Right ventricle myocardium inferior (tissue), 1 donor: ENCODE results near the gene CP. TPM values are rescaled to one million over a fixed set of nuclear protein-coding genes. Genes with fewer than 3 reads are reported as not detected.
A peak's percentile ranks its signal among the peaks of the same experiment; 100 is the strongest.
"Not testable (repeated sequence)": the region's sequence is repeated elsewhere in the genome, so short reads cannot be mapped to it uniquely, and the experiment has no call there.

Experiments
- ATAC-seq: fragments of 200-7000 bp; cut with Tn5 transposase; one replicate; pipeline ENCODE4 v1.9.1; 2020; ENCODE audit warnings: mild to moderate bottlenecking, moderate library complexity
- DNase-seq: peaks from one replicate; pipeline ENCODE4 v3.0.0; 2021; ENCODE audit errors: missing footprints
- intact Hi-C: fragments of 100-400 bp; cut with DNase I; formaldehyde crosslinking; loops from one replicate; pipeline ENCODE4 v1.11.0; 2022
- total RNA-seq: library from RNA; stranded (reverse); fragmentation: NEBNext Ultra II Directional; extraction: Animal tissue kit (Norgen Biotek cat#: 25700); gene quantifications from one replicate; pipeline ENCODE4 v1.2.1, GENCODE V29; 2021
- donor health status: DM: no; HTN: yes; CAD: no; lungs with severe emphysema.

CP gene
- total RNA-seq, 1 donor from 2014 or later, result 3.4 TPM

DNA sequence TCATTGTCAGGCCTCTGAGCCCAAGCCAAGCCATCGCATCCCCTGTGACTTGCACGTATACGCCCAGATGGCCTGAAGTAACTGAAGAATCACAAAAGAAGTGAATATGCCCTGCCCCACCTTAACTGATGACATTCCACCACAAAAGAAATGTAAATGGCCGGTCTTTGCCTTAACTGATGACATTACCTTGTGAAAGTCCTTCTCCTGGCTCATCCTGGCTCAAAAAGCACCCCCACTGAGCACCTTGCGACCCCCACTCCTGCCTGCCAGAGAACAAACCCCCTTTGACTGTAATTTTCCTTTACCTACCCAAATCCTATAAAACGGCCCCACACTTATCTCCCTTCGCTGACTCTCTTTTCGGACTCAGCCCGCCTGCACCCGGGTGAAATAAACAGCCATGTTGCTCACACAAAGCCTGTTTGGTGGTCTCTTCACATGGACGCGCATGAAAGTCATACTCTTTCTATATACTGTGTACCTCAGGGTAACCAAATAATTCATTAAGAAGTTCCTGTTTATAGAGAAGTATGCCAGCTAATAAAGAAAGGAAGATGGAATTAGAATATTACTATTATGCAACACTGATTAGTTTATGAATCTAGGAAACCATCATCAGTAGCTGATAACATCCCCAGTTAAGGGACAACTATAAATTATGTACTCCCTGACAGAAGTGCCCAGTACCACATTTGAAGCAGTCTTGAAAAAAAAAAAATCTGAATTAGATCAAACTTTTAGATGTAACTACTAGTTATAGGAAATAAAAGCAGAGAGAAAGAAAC is 24.6 kb downstream of the CP start:
- intact Hi-C loops, ATAC-seq, DNase-seq: not testable (repeated sequence)

DNA sequence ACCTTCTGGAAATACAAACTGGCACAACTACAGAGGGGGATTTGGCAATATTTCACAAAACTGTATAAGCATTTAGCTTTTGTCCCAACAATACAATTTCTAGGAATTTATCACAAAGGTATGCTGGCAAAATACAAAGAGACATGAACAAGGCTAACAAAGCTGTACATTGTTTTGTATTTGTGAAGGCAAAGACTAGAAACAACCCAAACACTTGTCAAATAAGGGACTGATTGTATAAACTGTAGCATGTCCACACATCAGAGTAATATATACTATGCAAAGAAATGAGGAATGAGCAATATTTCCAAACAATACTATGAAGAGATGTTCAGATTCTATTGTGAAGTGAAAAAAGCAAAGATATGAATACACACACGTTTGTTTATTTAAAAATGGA is 26.4 kb downstream of the CP start:
- ATAC-seq, result no peak
- no peak for DNase-seq
- intact Hi-C loops, result no loop called here

DNA sequence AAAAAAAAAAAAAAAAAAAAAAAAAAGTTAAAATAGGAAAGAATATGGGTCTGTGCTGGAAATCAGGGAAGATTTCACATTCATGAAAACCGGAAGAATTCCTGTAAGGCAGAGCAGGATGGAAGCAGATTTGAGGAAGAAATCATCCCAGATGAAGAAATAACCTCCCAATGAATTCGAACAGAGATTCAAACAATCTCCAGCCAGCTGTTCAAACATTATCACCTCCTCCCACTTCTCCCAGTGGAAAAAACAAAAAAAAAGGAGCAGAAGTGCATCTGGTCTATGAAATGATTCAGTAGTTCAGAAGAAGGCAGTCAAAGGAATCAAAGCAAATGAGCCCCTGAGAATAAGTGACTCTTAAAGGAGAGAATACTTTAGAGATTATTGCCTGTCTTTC is 33.1 kb downstream of the CP start:
- ATAC-seq (peak; percentile 46), DNase-seq (no peak)
- intact Hi-C loops, result no loop called here

DNA sequence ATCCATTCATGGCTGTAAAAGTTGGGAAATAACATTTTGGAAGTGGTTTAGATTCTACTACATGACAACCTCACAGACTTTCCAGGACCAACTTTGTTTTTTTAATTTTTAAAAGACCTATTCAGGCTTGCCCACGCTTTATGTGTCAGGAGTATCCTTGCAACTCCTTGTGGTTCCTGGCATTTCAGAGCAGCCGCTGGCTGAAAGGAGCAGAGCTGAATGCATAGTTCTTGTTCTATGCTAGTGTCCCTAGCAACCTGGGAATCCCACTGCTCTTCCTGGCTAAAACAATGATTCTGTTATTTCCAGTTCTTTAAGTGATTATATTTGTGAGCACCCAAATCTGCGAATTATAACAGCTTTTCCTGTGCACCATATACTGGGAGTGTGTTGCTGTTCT is 34.9 kb downstream of the CP start:
- ATAC-seq (no peak), DNase-seq (no peak)
- intact Hi-C loops, result no loop called here

DNA sequence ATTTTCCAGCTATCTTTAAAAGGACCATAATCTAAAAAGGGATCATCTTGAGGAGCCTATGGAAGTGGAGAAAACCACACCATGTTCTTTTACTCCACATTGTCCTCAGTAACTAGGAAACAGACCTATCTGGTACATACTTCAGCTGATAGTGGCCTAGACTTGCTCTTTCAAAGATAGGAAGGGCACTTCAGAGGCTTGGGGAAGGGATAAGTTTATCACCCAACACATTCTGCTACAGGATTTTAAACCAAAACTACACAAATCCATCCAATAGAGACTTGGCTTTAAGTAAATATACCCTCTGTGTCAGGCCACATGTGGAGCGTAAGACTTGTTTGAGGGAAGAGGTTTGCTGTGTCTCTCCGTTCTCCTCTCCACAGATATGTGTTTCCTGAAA is 35.4 kb downstream of the CP start:
- intact Hi-C loops, result no loop called here
- DNase-seq, result no peak
- no peak for ATAC-seq

DNA sequence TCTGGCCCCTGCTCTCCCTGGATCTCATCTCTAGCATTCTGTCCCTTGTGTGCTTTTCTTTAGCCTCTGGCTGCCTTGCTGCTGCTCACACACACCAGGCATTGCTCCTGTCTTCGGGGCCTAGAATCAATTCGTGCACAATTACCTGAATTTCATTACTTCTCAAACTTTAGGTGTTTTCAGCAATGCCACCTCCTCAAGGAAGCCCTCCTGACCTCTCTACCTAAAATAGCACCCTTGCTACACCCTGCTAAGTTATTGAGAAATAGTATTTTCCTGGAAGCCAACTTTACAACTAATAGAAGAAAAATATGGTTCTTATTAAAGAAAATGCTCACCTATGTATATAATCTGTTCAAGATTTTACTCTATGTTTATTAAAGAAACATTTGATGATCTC is 40.4 kb downstream of the CP start:
- ATAC-seq (no peak), DNase-seq (no peak)
- intact Hi-C loops, result no loop called here

DNA sequence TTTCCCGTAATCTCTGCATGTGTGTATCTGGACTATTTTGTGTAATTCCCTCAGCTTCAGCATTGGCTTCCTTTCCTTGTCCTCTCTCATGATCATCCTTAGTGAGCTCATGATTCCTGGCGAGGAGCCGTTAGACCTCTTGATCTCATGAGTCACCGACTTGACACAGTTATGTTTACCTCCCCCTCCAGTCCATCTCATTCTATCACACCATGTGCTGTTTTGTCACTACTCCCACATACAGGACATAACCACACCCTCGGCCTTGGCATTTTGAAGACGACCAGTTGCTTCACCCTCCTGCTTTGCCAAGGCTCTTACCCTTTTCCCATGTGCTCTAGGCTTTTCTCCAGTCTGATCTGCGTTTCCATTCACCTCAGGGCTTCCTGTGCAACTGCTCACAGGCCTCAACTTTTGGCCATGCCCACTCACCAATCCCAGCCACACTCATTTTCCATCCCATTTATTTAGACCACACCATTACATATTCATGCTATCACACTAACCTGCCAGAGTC is 41.5 kb downstream of the CP start:
- DNase-seq (peak; percentile 75), ATAC-seq (peak; percentile 97)
- intact Hi-C loops, result no loop called here

DNA sequence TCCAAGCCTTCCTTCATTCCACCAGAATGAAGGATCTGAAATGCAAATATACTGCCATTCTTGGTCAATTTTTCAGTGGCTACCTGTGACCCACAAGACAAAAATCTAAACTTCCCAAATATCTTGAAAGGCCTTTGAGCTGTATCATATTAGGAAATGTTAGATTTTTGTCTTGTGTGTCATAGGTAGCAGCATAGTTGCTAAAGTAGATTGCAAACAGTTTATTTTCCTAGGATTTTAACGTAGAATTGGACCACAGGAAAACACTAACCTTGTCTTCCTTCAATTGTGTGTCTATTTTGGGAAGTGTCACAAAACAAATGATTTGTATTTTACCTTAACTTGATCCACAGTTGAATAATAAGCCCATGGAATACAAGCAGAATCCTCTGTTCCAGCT is 42.4 kb downstream of the CP start:
- ATAC-seq (no peak), DNase-seq (no peak)
- intact Hi-C loops, result no loop called here

DNA sequence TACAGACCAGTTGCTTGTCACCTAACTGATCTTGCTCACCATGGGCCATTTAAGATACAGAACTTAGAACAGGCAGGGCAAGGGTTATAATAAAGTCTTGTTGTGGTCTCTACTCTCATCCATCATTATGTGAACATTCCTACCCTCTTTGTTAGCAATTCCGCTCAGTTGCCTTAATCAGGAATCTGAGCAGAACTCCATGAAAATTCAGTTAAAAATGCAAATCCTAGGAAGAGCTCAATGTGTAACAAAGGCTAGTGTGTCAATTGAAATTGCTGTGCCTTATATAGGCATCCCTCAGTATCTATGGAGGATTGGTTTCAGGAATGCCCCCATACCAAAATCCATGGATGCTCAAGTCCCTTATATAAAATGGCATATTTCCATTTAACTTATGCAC is 44.5 kb downstream of the CP start:
- DNase-seq, result no peak
- ATAC-seq, result no peak
- intact Hi-C loops, result no loop called here

DNA sequence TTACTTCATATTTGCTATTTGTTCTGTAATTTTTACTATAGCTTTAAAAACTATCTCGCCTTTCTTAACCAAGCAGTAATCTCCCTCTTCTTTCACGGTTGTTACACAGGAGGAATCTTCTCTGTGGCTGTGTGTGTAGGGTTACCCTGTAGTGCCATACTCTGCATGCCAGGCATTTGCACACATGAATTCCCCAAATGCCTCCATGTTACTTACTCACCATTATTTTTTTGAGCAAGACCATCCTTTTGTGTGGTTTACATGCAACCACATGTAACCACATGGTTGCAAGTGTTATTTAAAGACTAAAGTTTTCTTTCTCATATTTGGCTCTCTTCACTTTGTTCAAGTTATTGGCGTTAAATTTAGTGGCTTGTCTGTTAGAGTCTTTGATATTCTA is 46.7 kb downstream of the CP start:
- ATAC-seq, result no peak
- intact Hi-C loops, result no loop called here
- DNase-seq, result no peak

DNA sequence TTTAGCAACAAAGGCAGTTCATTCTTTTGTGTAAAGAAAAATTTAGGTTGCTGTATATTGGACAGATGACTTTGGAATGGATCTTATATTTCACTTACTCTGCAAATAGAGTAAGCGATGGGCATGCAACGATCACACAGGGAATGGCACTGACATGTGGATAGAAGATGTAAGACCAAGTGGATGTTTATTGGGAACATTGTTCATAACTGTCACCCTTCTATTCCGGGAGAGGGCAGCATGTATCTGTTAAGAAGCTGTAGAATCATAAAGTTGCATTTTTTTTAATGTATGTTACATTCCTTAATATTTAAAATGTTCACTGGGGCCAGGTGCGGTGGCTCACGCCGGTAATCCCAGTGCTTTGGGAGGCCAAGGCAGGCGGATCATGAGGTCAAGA is 51.0 kb downstream of the CP start:
- intact Hi-C loops, result no loop called here
- ATAC-seq (no peak), DNase-seq (no peak)

DNA sequence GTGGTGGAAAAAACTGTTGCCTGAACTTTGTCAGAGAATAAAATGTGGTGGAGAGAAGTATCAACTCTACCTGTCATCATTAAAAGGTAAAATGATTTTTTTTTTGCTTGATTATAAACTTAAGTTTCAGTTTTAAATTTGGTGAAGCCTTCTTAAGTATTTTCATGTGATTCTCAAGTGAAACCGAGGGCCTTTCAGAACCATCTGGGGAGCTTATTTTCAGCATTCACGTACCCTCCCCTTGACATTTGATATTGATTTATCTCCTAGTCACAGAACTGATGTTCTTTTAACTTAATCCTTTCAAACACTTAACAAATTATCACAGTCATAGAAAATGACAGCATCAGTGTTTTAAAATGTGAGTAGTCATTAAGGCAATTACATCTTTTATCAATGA is 53.7 kb downstream of the CP start:
- intact Hi-C loops, result no loop called here
- ATAC-seq (no peak), DNase-seq (no peak)

DNA sequence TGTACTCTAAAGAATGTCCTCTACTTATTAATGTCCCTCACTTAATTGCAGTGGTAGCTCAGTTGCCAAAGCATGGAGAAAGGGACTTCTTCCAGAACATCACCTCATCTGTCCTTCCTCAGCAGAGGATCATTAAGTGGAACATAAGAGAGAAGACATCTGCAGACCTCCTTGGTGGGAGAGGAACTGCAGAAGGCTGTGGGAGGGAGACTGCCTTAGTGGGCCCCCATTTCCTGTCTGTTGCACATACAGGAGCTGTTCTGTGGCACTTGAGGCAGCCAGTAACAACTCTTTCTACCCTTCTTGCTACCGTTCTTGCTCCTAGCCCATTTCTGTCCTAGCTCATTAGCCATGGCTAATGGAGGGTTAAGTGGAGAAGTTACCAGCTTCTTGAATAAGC is 58.6 kb downstream of the CP start:
- DNase-seq (no peak), ATAC-seq (no peak)
- intact Hi-C loops, result loop anchor here (5.0 kb wide), 1 partner anchor 36 kb away; the partner anchor contains the start of gene HPS3

DNA sequence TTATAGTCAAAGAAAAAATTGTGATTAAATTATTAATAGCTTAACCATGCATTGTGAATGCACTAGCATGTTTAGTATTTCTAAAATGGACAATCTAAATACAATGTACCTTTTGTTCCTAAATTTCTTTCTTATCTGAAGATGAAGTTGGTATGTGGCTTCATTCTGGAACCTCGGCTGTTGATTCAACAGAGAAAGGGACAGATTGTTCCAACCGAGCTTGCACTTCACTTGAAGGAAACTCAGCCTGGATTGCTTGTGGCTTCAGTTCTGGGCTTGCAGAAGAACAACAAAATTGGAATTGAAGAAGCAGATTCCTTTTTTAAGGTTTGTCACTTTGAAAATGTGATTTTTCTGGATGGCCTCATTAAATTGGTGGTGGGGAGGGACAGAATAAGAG is 59.6 kb downstream of the CP start:
- DNase-seq (no peak), ATAC-seq (no peak)
- intact Hi-C loops, result loop anchor here (5.0 kb wide), 1 partner anchor 35 kb away; the partner anchor contains the start of gene HPS3

DNA sequence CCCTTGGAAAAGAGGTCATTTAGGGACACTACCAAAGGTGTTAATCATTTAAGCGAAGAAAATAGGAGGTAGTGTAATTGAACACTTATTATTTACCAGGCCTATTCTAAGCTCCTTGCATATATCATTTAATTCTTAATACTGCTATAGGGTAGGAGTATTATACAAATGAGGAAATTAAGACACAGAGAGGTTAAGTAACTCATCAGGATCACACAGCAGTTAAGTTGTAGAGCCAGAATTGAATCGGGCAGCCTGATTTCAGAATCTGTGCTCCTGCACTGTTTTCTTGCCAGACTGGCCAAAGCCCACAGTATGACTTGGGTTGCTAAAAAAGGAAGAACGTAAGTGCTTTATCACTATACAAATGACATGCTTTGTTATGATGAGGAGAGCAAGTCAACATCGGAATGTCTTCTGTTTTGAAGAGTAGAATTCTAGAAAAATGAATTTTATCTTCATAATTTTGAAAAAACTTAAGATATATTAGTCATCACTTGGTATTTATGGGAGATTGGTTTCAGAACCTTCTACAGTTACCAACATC is 60.8 kb downstream of the CP start:
- ATAC-seq, result no peak
- intact Hi-C loops, result loop anchor here (5.0 kb wide), 1 partner anchor 34 kb away; the partner anchor contains the start of gene HPS3
- no peak for DNase-seq

DNA sequence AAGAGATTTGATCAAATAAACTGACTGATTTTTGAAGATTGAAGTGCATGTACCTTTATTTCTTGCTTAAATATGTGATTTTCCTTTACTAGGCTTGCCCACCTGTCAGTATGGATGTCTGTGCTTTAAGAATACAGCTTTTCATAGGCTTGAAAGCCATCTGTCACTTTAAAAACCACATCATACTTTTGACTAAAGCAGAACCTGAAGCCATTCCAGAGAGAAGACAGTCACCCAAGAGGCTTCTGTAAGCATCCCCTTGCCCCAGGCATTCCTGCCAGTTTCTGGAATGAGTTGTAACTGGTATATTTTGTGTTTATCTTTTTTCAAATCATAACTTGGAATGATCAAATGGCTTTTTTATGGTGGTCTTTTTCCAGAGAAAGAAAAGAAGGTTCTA is 68.2 kb downstream of the CP start:
- ATAC-seq, result no peak
- no peak for DNase-seq
- intact Hi-C loops, result no loop called here

DNA sequence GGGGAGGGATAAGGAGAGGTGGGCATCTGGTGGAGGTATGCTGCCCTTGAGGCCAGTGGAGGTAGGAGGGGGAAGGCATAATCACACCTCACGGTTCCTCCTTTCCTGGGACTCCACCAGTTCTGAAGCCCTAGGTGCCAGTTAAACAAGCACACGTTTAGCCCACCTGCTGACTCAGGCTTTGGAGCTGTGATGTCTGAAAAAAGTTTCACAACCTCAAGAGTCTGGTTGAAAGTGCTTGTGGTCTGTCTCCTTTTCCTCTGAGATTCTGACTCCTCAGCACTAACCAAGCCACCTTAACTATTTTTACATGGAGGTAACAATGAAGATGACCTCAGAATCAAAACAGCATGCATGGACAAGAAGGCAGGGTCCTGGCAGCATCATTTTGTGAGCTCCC is 69.2 kb downstream of the CP start:
- intact Hi-C loops, result no loop called here
- ATAC-seq (no peak), DNase-seq (no peak)

DNA sequence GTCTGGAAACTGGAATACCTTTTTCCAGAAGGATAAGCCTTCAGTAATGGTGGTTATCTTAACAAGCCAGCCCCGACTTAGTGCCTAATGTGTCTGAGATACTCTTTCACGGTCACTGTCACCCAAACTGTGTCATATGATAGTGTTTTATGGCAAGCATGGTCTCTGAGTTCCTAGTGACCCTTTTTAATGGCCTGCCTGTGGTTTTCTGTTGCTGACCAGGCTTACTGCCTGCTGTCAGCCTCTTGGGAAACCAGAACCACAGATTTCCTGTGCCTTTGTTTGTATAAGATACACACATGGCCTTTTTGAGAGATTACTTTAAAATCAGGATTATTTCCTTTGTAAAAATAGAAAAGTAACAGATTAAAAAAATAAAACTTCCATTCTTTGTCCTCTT is 69.8 kb downstream of the CP start:
- no peak for DNase-seq
- intact Hi-C loops, result no loop called here
- no peak for ATAC-seq

DNA sequence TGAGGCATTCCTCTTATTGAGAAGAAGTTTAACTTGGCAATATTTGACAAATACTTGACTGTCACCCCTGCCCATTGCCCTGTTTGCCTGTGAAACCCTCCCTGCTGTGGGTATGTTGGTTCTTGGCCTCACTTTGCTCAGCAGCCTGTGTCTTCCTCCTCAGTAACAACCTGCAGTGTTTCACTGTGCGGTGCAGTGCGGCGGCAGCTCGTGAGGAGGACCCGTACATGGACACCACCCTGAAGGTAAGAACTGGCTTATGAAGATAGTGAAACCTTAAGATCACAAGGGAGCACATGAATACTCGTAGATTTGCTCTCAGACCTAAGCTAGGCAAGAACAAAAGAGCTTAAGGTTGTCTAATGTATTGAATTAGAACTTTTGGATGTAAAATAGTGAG is 71.2 kb downstream of the CP start:
- intact Hi-C loops, result no loop called here
- ATAC-seq (no peak), DNase-seq (no peak)

DNA sequence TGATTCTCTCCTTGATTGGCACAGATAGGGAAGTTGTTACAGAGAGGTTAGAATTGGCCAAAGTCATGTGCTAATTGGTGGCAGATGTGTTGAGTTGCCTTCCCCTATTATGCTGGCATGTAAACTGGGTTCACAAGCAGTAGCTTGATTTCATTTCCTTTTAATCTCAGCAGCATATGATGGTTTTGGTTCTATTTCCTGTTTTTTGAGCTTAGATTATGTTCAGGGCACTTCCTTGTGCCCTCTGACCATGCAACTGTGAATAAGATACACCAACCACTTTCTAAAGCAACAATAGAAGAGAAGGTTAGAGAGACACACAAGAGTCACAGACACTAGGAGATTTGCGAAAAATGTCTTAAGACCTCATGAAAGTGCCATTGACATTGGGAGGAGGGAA is 75.7 kb downstream of the CP start:
- intact Hi-C loops, result no loop called here
- DNase-seq, result no peak
- ATAC-seq, result peak; percentile 67

DNA sequence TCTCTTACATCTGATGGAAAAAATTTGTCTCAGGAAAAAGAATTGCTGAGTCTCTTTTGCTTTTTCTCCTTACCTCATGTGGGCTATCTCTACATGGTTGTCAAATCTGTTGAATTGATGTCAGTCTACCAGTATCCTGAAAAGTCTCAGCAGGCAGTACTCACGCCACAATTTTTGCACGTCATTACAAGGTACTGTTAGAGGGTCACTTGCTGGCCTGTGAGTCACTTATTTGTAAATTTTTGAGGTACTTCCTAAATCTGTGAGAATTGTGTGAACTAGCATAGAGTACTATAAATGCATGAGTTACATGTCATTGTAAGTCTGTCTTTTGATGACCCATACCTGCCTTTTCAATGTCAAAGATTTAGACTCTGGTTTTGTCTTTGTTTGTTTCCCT is 76.3 kb downstream of the CP start:
- peak; percentile 39 for ATAC-seq
- DNase-seq, result no peak
- intact Hi-C loops, result no loop called here
